Brain microvascular endothelial cell (primary cell): Measurements from ENCODE around the gene CDH23.

Experiments
- DNase-seq: peaks from one replicate; pipeline ENCODE4 v3.0.0-alpha.2; 2020
- H3K27ac ChIP-seq: fragments of 250-450 bp; sonication (Bioruptor Pico); 2 replicates; pipeline ENCODE4 v1.5.1; 2020; ENCODE audit warnings: mild to moderate bottlenecking, moderate library complexity
- H3K27me3 ChIP-seq: fragments of 250-450 bp; sonication (Bioruptor Pico); replicated peaks from 2 replicates; pipeline ENCODE4 v1.5.1; 2020; ENCODE audit warnings: mild to moderate bottlenecking
- H3K36me3 ChIP-seq: fragments of 250-450 bp; sonication (Bioruptor Pico); replicated peaks from 2 replicates; pipeline ENCODE4 v1.5.1; 2020; ENCODE audit warnings: mild to moderate bottlenecking
- H3K4me3 ChIP-seq: 2 replicates; pipeline ENCODE4 v1.5.1; 2011; ENCODE audit warnings: low read depth, mild to moderate bottlenecking, control low read depth, low read length, moderate library complexity
- in situ Hi-C: cut with HindIII; loops from 2 replicates; pipeline ENCODE4 v1.10.0; 2017; ENCODE audit warnings: low sequenced_read_pairs, low pct_ligation_motif_present
- TF ChIP-seq, protein P1 (sequence below): IDR thresholded peaks from 2 replicates; pipeline ENCODE4 v1.5.1; 2011; ENCODE audit warnings: low read depth, mild to moderate bottlenecking, moderate library complexity, low read length, control low read depth, inconsistent platforms; ENCODE audit errors: missing control alignments

The CDH23 gene

DNA sequence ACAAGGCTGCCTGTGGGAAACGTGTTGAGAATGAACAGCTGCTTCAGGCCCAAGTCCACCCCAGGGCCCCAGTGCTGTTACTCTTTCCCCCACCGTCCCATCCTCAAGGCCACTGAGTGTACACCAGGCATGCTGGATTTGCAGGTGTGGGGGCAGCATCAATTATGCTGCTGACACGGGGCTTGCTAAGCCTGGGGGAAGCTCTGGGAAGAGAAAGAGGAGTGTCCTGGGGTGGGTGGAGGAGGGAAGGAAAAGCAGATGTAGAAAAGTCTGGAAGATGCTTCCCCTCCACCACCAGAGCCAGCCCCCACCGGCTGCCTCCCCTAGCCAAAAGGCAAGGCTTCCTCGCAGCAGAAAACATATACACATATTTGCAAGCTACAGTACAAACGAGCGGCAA lies 153.9 kb downstream of the CDH23 start:
- no peak overlapping the region for H3K27ac ChIP-seq
- in situ Hi-C loops: no loop called here
- no peak overlapping the region for H3K4me3 ChIP-seq
- no peaks in the 10 kb centered on the region for H3K36me3 ChIP-seq
- H3K27me3 ChIP-seq: no peaks in the 10 kb centered on the region
- TF ChIP-seq, protein P1, sequence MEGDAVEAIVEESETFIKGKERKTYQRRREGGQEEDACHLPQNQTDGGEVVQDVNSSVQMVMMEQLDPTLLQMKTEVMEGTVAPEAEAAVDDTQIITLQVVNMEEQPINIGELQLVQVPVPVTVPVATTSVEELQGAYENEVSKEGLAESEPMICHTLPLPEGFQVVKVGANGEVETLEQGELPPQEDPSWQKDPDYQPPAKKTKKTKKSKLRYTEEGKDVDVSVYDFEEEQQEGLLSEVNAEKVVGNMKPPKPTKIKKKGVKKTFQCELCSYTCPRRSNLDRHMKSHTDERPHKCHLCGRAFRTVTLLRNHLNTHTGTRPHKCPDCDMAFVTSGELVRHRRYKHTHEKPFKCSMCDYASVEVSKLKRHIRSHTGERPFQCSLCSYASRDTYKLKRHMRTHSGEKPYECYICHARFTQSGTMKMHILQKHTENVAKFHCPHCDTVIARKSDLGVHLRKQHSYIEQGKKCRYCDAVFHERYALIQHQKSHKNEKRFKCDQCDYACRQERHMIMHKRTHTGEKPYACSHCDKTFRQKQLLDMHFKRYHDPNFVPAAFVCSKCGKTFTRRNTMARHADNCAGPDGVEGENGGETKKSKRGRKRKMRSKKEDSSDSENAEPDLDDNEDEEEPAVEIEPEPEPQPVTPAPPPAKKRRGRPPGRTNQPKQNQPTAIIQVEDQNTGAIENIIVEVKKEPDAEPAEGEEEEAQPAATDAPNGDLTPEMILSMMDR: no peak
- no peak for DNase-seq

DNA sequence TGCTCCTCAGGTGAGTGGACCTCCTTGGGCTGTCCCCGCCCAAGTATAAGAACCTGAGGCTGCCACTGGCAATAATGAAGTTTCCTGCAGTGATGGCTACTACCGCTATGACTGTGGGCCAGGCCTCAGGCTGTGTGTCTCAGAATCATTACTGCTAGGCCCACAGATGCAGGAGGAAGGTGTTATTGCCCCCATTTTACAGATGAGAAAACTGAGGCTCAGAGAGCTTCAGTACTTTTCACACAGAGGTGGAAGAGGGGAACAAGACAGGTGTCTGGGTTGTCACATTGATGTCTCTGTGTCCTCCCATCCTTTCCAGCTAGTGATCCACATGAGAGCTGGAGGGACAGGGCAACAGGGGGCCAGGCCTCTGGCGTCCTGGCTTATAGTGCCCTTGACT lies 155.2 kb downstream of the CDH23 start:
- H3K27me3 ChIP-seq: no peaks in the 10 kb centered on the region
- in situ Hi-C loops: no loop called here

DNA sequence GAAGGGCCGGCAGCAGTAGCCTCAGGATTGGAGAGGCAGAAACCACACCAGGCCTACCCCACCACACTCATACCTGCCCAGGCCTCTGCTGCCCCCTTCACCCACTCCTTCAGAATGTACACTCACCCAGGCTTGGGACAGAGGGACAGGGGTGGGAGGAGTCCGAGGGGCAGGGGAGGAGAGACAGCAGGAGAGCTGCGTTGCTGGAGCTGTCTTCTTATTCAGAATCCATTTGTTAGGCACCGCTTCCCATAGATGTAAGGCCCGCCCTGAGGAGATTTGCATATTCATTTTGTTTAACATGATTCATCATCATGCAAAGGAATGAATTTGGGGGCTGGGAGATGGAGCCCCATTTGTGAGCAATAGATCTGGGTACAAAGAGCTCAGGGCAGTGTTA lies 156.7 kb downstream of the CDH23 start:
- Histone ChIP-seq H3K4me3 (no peak overlapping the region), H3K27ac (no peak overlapping the region), H3K27me3 (no peaks in the 10 kb centered on the region), H3K36me3 (no peaks in the 10 kb centered on the region)
- no peak for DNase-seq
- TF ChIP-seq, protein P1: no peak
- in situ Hi-C loops: no loop called here

More for the DNA sequence above, 155.2 kb downstream of the CDH23 start:
- H3K36me3 ChIP-seq: no peaks in the 10 kb centered on the region
- no peak overlapping the region for H3K4me3 ChIP-seq
- H3K27ac ChIP-seq: no peak overlapping the region
- TF ChIP-seq, protein P1: no peak
- DNase-seq: no peak

DNA sequence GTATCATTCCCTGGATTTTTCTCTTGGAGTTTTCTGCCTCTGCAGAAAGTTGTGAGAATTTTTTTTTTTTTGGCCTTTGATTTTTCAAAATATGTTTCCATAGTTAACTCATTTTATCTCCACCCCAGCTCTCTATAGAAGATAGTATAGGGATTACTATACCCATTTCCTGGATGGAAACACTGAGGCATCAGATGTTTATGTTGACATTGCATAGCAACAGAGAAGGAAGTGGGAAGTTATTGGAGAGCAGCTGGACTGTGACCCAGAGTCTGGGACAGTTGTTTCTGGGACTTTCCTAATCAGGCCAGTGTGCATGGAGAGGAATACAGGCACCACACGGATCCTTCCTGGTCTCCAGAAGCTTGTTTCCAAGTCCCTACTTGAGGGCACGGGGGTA lies 158.0 kb downstream of the CDH23 start:
- DNase-seq: no peak
- no peak overlapping the region for H3K27ac ChIP-seq
- no peaks in the 10 kb centered on the region for H3K36me3 ChIP-seq
- H3K27me3 ChIP-seq: peaks cover 11% of the 10 kb centered on the region
- in situ Hi-C loops: no loop called here
- TF ChIP-seq, protein P1: no peak
- H3K4me3 ChIP-seq: no peak overlapping the region

DNA sequence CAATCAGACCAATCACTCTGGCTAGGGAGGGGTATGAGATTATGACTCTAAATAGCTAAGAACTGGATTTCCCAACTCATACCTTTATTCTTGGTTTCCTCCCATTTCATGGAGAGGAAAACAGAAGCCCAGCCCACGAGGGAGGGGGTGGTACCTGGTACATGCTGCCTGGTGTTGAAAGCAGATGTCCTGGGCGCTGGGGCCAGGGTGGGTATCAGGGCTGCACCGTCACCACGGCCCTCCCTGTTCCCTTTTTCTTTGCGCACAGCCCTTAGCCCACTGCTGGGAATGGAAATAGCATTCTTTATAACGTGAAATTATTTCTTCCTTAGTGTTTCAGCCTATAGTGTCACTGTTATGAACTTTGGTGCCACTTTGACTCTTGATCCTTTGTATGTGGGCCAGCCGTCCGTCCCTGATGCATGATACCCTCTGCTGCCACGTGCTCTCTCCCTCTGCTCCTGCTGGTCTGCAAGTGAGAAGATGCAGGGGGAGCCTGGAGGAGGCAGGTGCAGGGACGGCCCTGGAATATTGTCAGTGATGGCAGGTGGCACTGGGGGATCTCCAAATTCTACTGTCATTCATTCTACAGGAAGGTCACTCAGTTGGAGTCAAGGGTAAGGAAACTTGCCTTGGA lies 158.5 kb downstream of the CDH23 start:
- Histone ChIP-seq H3K4me3 (no peak overlapping the region), H3K27me3 (peaks cover 15% of the 10 kb centered on the region), H3K27ac (no peak overlapping the region), H3K36me3 (no peaks in the 10 kb centered on the region)
- no peak for DNase-seq
- in situ Hi-C loops: no loop called here
- TF ChIP-seq, protein P1: no peak

DNA sequence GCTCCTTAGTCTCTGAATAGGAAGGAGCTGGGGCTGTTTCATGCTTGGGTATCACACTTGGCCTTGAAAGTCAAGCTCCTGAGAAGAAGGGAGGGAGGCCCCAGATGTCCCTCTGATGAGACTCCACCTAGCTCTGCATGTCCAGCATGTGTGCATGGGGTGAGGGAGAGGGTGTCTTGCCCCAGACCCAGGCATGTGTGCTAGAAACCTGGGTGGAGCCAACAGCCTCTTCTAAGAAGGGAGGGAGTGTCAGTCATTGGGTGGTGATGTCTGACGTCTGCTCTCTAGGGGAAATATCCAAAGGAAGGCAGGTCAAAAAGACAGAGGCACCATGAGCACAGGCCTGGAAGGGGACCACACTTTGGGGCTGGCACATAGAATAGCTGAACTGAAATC lies 159.0 kb downstream of the CDH23 start:
- H3K27ac ChIP-seq: no peak overlapping the region
- peaks cover 18% of the 10 kb centered on the region for H3K27me3 ChIP-seq
- DNase-seq: no peak
- no peak overlapping the region for H3K4me3 ChIP-seq
- no peaks in the 10 kb centered on the region for H3K36me3 ChIP-seq
- TF ChIP-seq, protein P1: no peak
- in situ Hi-C loops: no loop called here
